Measurements from ENCODE around the gene USP21.

- no peak for TF ChIP-seq REST (IDR thresholded peaks at IDR 0.05; ENCODE audit: insufficient read depth in 1 of 2, low read depth in 2 of 2, low read length in 2 of 2)
- TF ChIP-seq SIN3A (IDR thresholded peaks at IDR 0.05; ENCODE audit: borderline replicate concordance, insufficient read depth, low read length), result no peak
- TF ChIP-seq POLR2AphosphoS5 (IDR thresholded peaks at IDR 0.05; ENCODE audit: low read depth, low read length), result no peak
- no peak for TF ChIP-seq TAF1 (IDR thresholded peaks at IDR 0.05; ENCODE audit: borderline replicate concordance, insufficient read depth, low read length)
Measured at GRCh38 chr1:161177936-161178244, 18.6 kb downstream of the USP21 start.

Measured in PFSK-1 (cell line).